KOPT-K1 (cell line): Measurements from ENCODE around the gene SPINT1.
"Not testable (repeated sequence)": the region's sequence is repeated elsewhere in the genome, so short reads cannot be mapped to it uniquely, and the experiment has no call there.

Source experiments
- H3K27ac ChIP-seq: fragments of 200-600 bp; sonication (generic); 2 replicates; pipeline ENCODE4 v1.5.1; 2016; ENCODE audit warnings: antibody characterized with exemption, mild to moderate bottlenecking, low read depth, low read length; ENCODE audit not compliant: poor library complexity, severe bottlenecking
- H3K36me3 ChIP-seq: fragments of 200-600 bp; sonication (generic); 2 replicates; pipeline ENCODE4 v1.5.1; 2017; ENCODE audit warnings: antibody characterized with exemption, mild to moderate bottlenecking, low read length, moderate library complexity; ENCODE audit not compliant: insufficient read depth
- H3K9me3 ChIP-seq: fragments of 200-600 bp; sonication (generic); 2 replicates; pipeline ENCODE4 v1.5.1; 2017; ENCODE audit warnings: antibody characterized with exemption, low read length, mild to moderate bottlenecking; ENCODE audit not compliant: insufficient read depth, poor library complexity, severe bottlenecking

Gene SPINT1

DNA sequence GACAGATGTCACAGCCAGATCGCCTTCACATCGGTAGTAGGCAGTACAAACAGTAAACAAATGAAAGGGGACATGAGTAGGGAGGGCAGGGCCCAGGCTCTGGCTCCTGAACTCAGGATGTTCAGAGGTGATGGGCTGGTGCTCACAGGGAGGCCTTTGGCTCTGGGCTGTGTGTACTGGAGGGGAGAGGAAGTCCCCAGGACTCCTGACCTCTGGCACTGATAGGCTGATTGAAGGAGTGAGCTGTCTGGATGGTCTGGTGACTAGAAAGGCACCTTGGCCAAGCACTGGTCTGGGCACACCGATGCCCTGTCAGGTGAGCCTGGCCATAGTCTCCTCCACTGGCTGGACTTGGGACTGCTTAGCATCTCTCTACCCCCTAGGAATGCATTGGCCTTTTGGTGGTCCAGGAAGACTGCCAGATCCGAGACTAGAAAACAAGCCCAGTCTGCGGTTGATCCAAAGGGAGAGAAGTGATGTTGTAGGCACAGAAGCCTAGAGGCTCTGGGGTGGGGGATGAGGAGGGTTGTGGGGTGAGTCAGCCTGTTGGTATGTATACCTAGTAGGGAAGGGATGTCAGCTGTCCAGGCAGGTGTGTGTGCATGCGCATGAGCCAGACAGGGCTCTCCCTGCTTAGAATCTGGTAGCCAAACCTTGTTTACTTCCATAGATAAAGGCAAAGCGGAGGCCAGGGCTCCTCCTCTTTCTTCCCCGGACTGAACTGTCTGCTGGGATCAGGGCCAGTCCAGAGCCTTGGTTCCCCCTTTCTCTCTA is 1.9 kb downstream of the SPINT1 start:
- H3K9me3 ChIP-seq, result no peaks in the 10 kb centered on the region
- H3K27ac ChIP-seq, result no peak overlapping the region
- no peaks in the 10 kb centered on the region for H3K36me3 ChIP-seq

DNA sequence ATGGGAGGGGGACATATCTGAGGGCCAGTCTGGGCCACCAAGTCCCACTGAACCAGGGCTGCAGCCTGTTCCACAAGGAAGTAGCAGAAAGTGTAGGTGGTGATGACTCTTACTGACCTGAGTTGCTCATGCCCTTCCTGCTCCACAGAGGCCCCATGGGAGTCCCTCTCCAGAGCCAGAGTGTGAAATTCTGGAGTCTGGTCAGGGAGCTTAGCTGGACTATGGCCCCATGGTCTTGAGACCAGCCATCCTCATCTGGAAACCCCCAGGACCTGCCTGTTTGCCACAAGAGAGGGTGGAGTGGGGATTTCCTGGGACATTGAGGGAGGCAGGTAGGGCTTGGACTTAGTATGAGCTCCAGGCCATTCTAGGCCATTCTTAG is 3.0 kb downstream of the SPINT1 start:
- H3K9me3 ChIP-seq, result no peaks in the 10 kb centered on the region
- H3K36me3 ChIP-seq, result no peaks in the 10 kb centered on the region
- H3K27ac ChIP-seq, result peak overlapping the region; percentile 18

DNA sequence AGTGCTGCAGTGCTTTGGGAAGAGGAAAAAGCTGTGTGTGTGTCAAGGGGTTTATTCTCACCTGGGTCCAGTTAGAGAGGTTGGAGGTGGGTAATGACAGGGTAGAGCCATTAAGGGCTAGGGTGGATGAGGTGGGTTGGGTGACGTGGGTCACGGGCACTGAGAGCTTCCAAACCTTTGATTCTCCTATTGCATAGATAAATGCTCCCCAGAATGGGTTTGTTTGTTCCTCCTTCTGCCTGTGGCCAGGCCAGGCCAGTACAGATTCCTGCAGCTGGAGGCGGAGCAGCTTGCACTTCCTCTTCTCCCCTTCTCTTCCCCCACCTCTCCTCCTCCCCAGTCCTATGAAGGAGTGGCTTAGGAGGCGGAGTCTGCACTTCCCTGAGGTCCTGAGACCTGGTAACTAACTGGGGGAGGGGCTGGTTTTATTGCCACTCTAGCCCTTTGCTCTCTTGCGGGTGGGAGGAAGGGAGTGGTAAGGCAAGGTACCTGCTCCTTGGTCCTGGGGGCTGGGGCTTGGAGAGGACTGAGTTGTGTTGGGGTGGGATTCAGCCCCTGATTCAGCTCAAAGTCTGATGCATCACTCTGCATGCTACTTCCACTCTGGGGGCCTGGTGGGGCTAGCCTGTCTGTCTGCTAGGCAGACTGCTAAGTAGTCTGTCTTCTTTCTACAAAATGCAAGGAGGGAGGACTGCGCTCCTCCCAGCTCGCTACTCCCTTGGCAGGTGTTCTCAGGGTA is 3.5 kb downstream of the SPINT1 start:
- Histone ChIP-seq H3K36me3 (no peaks in the 10 kb centered on the region), H3K27ac (peak overlapping the region; percentile 18), H3K9me3 (no peaks in the 10 kb centered on the region)

DNA sequence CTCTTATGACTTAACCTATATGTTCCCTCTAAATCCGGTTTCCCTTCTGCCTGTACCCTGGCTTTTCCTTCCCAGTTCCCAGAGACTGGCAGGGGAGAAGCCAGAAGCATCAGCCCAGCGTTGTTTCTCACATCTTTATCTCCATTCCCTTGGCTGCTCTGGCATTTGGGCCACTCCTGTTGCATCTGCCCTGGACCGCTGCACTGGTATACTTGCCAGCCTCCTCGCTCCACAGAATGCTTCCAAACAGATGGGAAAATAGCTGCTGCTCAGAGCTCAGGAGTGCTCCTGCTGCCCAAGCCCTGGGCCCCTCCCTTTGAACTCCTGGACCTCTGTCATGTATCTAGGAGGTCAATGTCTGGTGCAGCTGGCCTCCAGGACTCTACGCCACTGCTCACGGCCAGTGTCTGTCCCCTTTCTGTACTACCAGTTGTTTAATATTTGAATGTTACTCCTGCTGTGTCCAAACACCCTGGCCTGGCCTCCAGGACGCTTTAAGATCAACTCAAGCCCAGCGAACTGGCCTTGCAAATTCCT is 6.8 kb downstream of the SPINT1 start:
- no peaks in the 10 kb centered on the region for H3K36me3 ChIP-seq
- no peak overlapping the region for H3K27ac ChIP-seq
- no peaks in the 10 kb centered on the region for H3K9me3 ChIP-seq

DNA sequence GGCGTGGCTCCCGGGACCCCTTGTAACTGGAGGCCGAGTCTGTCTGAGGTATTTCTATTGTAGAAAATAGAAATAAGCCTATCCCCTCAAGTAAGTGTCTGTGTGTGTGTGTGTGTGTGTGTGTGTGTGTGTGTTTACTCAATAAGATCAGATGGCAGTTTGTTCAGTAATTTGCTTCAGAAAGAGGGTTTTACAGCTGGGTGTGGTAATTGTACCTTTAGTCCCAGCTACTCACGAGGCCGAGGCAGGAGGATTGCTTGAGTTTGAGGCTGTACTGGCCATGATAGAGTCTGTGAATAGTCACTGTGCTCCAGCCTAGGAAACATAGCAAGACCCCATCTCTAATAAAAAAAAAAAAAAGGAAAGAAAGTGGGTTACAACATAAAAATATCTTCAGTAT is 8.7 kb downstream of the SPINT1 start:
- Histone ChIP-seq H3K27ac (no peak overlapping the region), H3K9me3 (no peaks in the 10 kb centered on the region), H3K36me3 (no peaks in the 10 kb centered on the region)

DNA sequence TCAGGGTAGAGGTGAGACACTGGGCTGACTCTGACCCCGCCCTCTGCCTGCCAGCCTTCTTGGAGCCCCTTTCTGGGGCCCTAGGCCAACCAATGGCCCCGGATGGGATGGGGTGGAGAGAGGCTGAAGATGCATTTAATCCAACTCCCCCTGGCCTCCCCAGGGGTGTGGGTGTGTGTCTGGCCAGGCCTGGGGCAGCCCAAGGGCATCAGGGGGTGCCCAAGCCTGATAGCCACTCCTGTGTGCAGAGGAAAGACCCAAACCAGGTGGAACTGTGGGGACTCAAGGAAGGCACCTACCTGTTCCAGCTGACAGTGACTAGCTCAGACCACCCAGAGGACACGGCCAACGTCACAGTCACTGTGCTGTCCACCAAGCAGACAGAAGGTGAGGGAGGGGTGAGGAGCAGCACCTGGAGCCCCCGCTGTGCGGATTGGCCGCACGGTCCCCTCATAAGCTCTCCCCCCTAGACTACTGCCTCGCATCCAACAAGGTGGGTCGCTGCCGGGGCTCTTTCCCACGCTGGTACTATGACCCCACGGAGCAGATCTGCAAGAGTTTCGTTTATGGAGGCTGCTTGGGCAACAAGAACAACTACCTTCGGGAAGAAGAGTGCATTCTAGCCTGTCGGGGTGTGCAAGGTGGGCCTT is 9.5 kb downstream of the SPINT1 start:
- no peaks in the 10 kb centered on the region for H3K36me3 ChIP-seq
- H3K27ac ChIP-seq, result no peak overlapping the region
- no peaks in the 10 kb centered on the region for H3K9me3 ChIP-seq

DNA sequence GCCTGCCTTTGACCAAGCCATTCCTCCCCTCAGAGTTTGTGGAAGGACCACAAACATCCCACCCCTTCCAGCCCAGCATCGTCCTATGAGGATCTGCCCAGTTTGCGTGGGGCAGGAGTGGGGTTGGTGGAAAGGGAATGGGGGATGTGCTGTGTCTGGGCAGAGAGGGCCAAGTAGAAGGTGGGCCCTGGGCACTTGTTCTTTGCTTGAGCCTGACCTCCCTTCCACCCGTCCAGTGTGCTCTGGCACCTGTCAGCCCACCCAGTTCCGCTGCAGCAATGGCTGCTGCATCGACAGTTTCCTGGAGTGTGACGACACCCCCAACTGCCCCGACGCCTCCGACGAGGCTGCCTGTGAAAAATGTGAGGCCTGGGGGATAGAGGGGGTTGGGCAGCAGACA is 10.3 kb downstream of the SPINT1 start:
- Histone ChIP-seq H3K36me3 (no peaks in the 10 kb centered on the region), H3K9me3 (no peaks in the 10 kb centered on the region), H3K27ac (no peak overlapping the region)

DNA sequence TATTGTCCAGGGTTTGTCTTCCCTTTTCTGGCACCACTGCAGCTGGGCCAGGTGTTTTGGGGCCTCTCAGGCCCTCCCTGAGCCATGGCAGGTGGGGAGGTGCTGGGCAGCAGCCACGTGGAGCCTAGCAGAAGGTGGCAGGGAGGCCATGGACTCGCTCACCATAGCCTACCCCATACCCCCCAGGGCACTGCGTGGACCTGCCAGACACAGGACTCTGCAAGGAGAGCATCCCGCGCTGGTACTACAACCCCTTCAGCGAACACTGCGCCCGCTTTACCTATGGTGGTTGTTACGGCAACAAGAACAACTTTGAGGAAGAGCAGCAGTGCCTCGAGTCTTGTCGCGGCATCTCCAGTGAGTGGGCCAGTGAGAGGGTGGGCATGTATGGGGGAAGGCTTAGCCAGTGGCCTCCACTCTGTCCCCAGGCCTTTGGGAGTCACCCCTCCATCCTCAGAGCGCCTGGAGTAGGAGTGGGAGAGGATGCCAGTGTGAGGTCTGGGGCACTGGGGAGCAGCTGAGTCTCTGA is 11.9 kb downstream of the SPINT1 start:
- Histone ChIP-seq H3K9me3 (no peaks in the 10 kb centered on the region), H3K27ac (no peak overlapping the region), H3K36me3 (no peaks in the 10 kb centered on the region)

DNA sequence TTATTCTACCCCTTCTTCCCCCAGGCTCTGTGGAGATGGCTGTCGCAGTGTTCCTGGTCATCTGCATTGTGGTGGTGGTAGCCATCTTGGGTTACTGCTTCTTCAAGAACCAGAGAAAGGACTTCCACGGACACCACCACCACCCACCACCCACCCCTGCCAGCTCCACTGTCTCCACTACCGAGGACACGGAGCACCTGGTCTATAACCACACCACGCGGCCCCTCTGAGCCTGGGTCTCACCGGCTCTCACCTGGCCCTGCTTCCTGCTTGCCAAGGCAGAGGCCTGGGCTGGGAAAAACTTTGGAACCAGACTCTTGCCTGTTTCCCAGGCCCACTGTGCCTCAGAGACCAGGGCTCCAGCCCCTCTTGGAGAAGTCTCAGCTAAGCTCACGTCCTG is 12.9 kb downstream of the SPINT1 start:
- no peaks in the 10 kb centered on the region for H3K9me3 ChIP-seq
- no peaks in the 10 kb centered on the region for H3K36me3 ChIP-seq
- H3K27ac ChIP-seq, result no peak overlapping the region

DNA sequence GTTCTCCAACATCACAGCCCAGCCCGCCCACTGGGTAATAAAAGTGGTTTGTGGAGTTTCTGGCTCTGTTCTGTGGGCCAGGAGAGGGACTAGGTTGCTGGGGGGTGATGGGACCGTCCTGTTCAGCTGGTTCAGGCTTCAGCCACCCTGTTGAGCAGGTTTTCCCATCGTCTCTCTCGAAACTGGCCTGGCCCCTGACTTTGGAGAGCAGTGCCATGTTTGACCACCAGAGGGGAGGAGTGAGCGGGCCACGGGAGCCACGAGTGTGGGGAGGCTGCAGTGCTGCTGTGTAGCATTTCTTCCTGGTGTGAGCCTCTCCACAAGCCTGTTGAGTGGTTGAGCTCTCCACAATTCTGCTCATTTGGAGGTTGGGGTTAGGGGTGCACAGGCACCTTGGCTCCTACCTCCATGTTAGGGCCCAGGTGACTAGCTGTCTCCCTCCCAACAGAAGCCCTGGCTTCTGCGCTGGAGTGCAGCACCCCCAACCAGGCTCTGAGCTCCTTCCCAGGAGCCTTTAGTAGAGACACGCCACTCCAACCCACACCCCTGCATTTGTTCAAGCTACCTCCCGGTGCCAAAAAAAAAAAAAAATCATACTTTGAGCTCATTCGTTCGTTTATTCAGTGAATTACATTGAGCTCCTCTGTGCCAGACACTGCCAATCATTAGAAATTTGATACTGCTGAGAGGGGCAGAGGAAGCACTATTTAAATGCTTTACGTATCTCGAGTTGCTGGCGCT is 13.9 kb downstream of the SPINT1 start:
- Histone ChIP-seq H3K36me3 (no peaks in the 10 kb centered on the region), H3K9me3 (no peaks in the 10 kb centered on the region), H3K27ac (no peak overlapping the region)

DNA sequence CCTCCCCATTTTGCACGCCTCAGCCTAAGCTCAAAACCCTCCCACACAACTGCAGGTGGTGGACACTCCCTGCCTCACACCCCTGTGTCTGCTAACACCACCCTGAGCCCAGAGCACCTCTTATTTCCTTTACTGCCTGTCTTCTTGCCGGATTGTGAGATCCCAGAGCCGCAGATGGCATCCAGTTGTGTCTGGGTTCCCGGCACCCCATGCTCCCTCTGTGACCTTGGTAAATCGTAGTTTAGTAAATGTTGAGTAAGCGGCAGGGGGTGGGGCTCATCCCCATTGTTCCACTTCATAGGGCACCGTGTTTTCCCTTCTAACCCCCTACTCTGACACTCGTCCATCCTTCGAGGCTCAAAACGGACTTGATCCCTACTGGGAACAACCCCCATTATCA is 14.9 kb downstream of the SPINT1 start:
- no peaks in the 10 kb centered on the region for H3K9me3 ChIP-seq
- H3K36me3 ChIP-seq, result no peaks in the 10 kb centered on the region
- no peak overlapping the region for H3K27ac ChIP-seq

DNA sequence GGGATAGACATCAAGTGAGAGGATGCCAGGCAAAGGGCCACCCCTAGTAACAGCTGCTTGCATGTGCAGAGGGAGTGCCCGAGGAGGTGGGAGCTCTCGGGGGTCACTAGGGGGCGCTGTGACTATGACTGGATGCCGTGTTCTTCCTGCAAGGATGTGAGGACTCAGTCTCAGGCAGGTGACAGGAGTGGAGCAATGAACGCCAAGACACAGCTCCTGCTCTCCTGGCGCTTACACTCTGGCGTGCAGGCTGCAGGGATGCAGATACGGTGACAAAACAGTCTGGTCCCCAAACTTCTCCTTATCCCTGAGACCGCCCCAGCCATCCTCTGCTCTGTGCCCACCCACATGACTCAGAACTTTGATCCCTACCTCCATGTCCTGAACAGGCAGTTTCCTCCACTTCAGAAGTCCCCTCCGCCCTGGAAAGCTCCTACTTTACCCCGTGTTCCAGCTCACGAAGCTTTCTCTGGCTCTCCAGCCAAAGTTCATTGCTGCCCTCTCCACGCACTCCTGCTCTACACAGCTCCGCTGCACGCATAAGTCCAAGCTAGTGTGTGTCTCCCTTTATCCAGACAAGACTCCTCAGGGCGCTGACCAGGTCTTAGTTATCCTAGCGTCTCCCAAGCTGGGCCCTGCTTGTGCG is 15.5 kb downstream of the SPINT1 start:
- no peak overlapping the region for H3K27ac ChIP-seq
- H3K36me3 ChIP-seq, result no peaks in the 10 kb centered on the region
- no peaks in the 10 kb centered on the region for H3K9me3 ChIP-seq

DNA sequence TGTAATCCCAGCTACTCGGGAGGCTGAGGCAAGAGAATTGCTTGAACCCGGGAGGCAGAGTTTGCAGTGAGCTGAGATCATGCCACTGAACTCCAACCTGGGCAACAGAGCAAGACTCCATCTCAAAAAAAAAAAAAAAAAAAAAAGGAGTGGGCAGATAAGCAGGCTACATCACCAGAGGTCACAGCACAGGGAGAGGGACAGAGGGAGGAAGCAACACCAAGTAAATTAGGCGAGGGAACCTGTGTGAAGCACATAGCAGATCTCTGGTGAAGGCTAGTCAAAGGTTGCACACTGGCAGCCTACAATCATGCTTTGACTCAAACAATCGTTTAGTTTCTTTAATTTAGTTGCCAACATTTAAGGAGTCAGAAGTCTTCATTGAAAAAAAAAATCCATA is 17.3 kb downstream of the SPINT1 start:
- not testable (repeated sequence) for H3K27ac ChIP-seq, H3K36me3 ChIP-seq, H3K9me3 ChIP-seq

DNA sequence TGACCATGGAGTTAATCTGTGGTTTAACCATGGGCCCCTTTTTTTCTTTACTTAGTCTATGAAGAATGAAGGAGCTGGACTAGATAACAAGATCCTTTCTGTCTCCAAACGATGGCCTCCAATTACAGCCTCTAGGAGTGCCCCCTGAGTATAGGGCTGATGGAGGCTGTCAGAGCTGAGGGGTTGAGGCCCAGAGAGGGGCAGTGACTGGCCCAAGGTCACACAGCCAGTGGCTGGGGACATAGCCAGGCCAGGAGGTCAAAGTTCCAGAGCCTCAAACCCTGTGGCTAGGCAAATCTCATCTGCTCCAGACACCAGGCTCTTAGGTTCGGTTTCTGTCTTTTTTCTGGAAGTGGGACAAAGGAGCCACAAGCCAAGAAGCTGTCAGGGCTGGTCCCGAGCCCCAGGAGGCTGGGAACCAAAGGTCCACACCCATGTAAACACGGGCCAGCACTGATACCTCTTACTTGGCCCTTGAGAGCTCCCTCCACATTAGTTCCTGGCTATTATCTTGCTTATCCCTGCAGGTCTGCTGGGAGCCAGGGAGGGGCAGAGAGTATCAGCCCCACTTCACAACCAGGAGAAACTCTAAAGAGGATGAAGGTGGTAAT is 19.9 kb downstream of the SPINT1 start:
- no peaks in the 10 kb centered on the region for H3K36me3 ChIP-seq
- no peaks in the 10 kb centered on the region for H3K9me3 ChIP-seq
- no peak overlapping the region for H3K27ac ChIP-seq
